NK-92 (cell line): ENCODE results near the gene CHD9.
"Not testable (repeated sequence)": the region's sequence is repeated elsewhere in the genome, so short reads cannot be mapped to it uniquely, and the experiment has no call there.

Source experiments
- DNase-seq: peaks from one replicate; lab custom pipeline; 2025; ENCODE audit not compliant: unreplicated experiment; lab: John Stamatoyannopoulos, UW

The CHD9 gene

GRCh38 chr16:53261276-53261675 is 206.5 kb downstream of the CHD9 start:
- DNase-seq = no peak

GRCh38 chr16:53262645-53263044 is 207.9 kb downstream of the CHD9 start:
- DNase-seq = no peak

GRCh38 chr16:53266156-53266555 is 211.4 kb downstream of the CHD9 start:
- no peak for DNase-seq

GRCh38 chr16:53278498-53278897 is 223.7 kb downstream of the CHD9 start:
- DNase-seq = not testable (repeated sequence)

DNA sequence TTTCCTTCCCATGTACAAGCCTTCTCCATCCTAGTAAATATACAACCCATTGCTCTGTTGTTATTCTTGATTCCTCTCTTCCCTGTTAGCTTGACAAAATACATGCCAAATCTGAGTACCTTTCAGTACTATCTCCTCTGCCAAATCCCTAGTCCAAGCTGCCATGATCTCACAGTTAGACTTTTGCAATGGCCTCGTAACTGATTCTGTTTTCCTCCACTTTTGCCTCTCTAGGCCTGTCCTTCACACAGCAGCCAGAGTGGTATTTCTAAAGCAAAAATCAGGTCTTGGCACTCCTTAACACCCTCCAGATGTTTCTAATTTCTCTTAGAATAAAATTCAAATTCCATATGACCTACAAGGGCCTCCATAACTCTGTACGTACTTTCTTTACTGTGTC is 226.5 kb downstream of the CHD9 start:
- no peak for DNase-seq

- no peak for DNase-seq
Measured at GRCh38 chr16:53281859-53282258, 227.1 kb downstream of the CHD9 start.

- no peak for DNase-seq
Measured at GRCh38 chr16:53282328-53282727, 227.5 kb downstream of the CHD9 start.

- no peak for DNase-seq
Measured at GRCh38 chr16:53282975-53283946, 228.5 kb downstream of the CHD9 start.

- DNase-seq = no peak
Measured at GRCh38 chr16:53285236-53285635, 230.4 kb downstream of the CHD9 start.

- no peak for DNase-seq
Measured at GRCh38 chr16:53290520-53290919, 235.7 kb downstream of the CHD9 start.

GRCh38 chr16:53291757-53292392 is 237.1 kb downstream of the CHD9 start:
- DNase-seq = no peak

DNA sequence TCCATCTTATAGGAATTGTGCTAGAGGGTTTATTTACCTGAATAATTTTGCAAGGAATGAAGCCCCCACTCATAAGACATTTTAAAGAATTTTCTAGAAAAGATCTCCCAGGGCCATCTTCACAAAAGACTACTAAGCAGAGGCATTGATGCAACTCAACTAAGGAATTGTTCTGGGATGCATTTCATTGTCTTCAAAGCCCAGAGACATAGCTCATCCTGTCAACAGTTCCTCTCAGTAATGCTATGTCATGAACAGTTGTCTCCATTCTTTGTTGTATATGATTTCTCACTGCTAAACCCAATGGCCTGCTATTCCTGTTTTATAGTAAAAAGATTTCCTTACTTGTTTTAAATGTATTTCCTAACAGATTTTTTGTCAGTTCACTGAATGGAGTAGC is 242.7 kb downstream of the CHD9 start:
- no peak for DNase-seq

DNA sequence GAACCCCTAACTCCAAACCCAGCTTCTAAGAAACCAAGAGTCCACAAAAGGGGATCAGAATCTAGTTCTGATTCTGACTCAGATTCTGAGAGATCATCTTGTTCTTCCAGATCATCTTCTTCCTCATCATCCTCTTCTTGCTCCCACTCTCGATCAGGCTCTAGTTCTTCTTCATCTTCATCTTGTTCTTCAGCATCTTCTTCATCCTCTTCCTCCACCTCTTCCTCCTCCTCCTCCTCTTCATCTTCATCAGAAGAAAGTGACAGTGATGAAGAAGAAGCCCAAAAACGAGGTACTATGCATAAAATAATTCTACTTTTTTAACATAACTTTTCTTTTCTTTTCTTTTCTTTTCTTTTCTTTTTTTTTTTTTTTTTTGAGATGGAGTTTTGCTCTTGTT is 249.5 kb downstream of the CHD9 start:
- no peak for DNase-seq

GRCh38 chr16:53305743-53306142 is 251.0 kb downstream of the CHD9 start:
- no peak for DNase-seq

DNA sequence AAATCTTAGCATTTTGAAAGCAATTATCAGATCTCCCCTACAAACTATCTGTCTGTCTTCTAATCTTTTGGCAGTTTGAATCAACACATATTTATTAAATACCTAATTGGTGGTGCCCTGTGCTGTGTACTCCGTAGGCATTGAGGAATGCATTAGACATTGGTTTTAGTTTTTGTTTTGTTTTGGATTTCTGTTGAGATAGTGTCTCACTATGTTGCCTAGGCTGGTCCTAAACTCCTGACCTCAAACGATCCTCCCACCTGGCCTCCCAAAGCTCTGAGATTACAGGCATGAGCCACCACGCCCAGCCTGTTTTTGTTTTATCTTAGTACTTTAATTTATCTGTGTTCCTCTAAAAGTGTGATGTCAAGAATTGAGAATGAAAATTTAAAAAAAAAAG is 254.7 kb downstream of the CHD9 start:
- no peak for DNase-seq

GRCh38 chr16:53320992-53321391 is 266.2 kb downstream of the CHD9 start:
- DNase-seq = no peak

DNA sequence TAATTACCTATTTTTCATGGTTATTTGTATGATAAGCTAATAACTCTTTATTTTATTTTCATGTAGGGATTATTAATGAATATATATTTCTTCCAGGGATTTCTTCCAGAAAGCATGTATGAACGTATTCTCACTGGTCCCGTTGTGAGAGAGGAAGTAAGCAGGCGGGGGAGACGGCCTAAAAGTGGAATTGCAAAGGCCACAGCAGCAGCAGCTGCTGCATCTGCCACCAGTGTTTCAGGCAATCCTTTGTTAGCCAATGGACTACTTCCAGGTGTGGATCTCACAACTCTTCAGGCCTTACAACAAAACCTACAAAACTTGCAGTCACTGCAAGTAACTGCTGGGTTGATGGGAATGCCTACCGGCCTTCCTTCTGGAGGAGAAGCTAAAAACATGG is 269.1 kb downstream of the CHD9 start:
- no peak for DNase-seq

- DNase-seq = not testable (repeated sequence)
Measured at GRCh38 chr16:53330991-53331390, 276.2 kb downstream of the CHD9 start.

DNA sequence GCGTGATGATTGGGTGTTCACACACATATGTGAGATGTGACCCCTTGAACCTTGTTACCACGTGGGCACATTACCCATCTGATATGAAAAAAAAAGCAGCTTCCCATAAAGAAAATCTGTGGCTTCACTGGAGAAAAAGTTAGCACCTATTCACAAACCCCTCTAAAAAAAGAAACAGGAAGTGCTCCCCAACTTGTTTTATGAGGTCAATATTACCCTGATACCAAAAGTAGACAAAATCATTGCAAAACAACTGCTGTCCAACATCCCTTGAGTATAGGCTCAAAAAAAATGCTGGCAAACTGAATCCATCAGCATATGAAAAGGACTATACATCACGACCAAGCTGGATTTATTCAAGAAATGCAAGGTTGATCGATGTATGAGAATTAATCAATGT is 279.8 kb downstream of the CHD9 start:
- DNase-seq = no peak

DNA sequence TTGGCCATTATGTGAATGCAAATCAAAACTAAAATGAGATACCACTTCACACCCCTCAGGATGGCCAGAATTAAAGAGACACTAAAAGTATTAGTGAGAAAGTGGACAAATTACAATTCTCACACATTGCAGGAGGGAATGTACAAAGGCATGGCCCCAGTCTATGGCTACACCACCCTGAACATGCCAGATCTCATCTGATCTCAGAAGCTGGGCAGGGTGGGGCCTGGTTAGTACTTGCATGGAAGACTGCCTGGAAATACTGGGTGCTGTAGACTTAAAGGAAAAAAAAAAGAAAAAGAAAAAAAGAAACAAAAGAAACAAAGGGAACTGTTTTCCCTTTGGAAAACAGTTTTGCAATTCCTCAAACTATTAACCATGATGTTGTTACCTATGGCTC is 282.5 kb downstream of the CHD9 start:
- DNase-seq = no peak

- no peak for DNase-seq
Measured at GRCh38 chr16:53341792-53342191, 287.0 kb downstream of the CHD9 start.

DNA sequence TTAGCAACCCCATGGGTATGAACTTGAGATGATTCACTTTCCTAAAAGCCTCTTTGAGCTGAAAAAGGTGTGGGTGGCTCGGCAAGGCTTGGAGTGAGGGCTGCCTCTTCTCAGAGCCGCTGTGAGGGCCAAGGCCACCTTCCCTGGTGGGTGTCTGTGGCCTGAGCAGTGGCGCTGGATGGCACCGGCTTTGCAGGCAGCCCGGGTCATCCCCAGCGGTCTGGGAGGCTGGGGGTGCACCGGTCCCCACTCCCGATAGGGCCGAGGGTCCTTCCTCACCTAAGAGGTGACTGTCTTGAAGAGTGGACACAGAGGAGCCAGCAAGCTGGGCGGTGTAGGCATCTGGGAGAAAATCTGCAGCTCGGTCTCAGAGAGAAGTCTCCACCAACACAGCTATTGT is 300.3 kb downstream of the CHD9 start:
- no peak for DNase-seq
